Thyroid gland (tissue), 4 donors: Measurements from ENCODE around the gene TNNT2. TPM values are rescaled to one million over a fixed set of nuclear protein-coding genes. Genes with fewer than 3 reads are reported as not detected.

ENCODE experiments used
- DNase-seq, 2 donors: peaks; one replicate each; pipeline ENCODE4 v3.0.0-alpha.2; 2019
- H3K27ac ChIP-seq, 3 donors: fragments of 200-600 bp; sonication (generic); 1 replicate in 2 of 3; 2 replicates in 1 of 3; pipeline ENCODE4 v1.5.1; 2016 to 2019; ENCODE audit warnings: mild to moderate bottlenecking in 1 of 3, moderate library complexity in 1 of 3
- H3K27me3 ChIP-seq: fragments of 200-600 bp; sonication (generic); one replicate; pipeline ENCODE4 v1.5.1; 2019
- H3K36me3 ChIP-seq, 2 donors: fragments of 200-600 bp; sonication (generic); one replicate each; pipeline ENCODE4 v1.5.1; 2016 to 2019
- H3K4me1 ChIP-seq, 2 donors: fragments of 200-600 bp; sonication (generic); one replicate each; pipeline ENCODE4 v1.5.1; 2017 to 2019
- H3K4me3 ChIP-seq, 3 donors: fragments of 200-600 bp; sonication (generic); replicated peaks in 1 of 3; 1 replicate in 2 of 3; 2 replicates in 1 of 3; pipeline ENCODE4 v1.5.1; 2016; ENCODE audit warnings: mild to moderate bottlenecking in 1 of 3
- H3K9me3 ChIP-seq: fragments of 200-600 bp; sonication (generic); one replicate; pipeline ENCODE4 v1.5.1; 2017
- CTCF ChIP-seq, 6 experiments: fragments of 200-600 bp in 3 of 6; fragments of 450-650 bp in 3 of 6; sonication (generic) in 3 of 6; IDR thresholded peaks; one replicate each; pipeline ENCODE4 v1.5.1; 2016 to 2019; ENCODE audit warnings: antibody characterized with exemption in 6 of 6, mild to moderate bottlenecking in 2 of 6, inconsistent platforms in 1 of 6, moderate library complexity in 1 of 6
- POLR2A ChIP-seq, 2 donors: fragments of 450-650 bp; IDR thresholded peaks; one replicate each; pipeline ENCODE4 v1.6.1; 2017; ENCODE audit warnings: antibody characterized with exemption in 2 of 2, mild to moderate bottlenecking in 2 of 2, moderate library complexity in 1 of 2
- WGBS, 2 donors: methylation state at CpG; one replicate each; pipeline ENCODE4 v1.1.5; 2017; 5-methylcytosine and 5-hydroxymethylcytosine counted together
- intact Hi-C: fragments of 100-400 bp; cut with DNase I; formaldehyde crosslinking; loops from one replicate; pipeline ENCODE4 v1.15.1; 2023
- total RNA-seq, 4 donors: library from RNA; depleted of rRNA; stranded (reverse); fragments of >200 nt; gene quantifications; one replicate each; pipeline ENCODE4 v1.2.3, GENCODE V29; 2016

TNNT2 gene
- total RNA-seq, 4 donors from 2014 or later = 0.24 TPM; not detected in 3

GRCh38 chr1:201311356-201312011 lies 66.0 kb downstream of the TNNT2 start:
- Histone ChIP-seq H3K4me3 (no peak overlapping the region), H3K9me3 (no peaks in the 10 kb centered on the region), H3K36me3 (no peaks in the 10 kb centered on the region), H3K4me1 (peaks cover 7 to 48% of the 10 kb centered on the region in 2 donors), H3K27me3 (no peaks in the 10 kb centered on the region), H3K27ac (no peak overlapping the region)
- intact Hi-C loops = no loop called here
- TF ChIP-seq POLR2A (IDR thresholded peaks at IDR 0.05) = no peak
- TF ChIP-seq CTCF (IDR thresholded peaks at IDR 0.05) = no peak
- 58% methylated on average over 8 of the region's 8 CpGs for WGBS, 2 donors
- no peak for DNase-seq

- no peaks in the 10 kb centered on the region for H3K36me3 ChIP-seq
- no peak overlapping the region for H3K27ac ChIP-seq
- no peaks in the 10 kb centered on the region for H3K27me3 ChIP-seq
- H3K9me3 ChIP-seq = no peaks in the 10 kb centered on the region
- 54 to 90% methylated on average over 1 to 4 of the region's 4 CpGs for WGBS, 2 donors
- TF ChIP-seq POLR2A (IDR thresholded peaks at IDR 0.05) (no peak), CTCF (IDR thresholded peaks at IDR 0.05) (no peak)
- intact Hi-C loops = no loop called here
- no peak overlapping the region for H3K4me3 ChIP-seq
- H3K4me1 ChIP-seq = peaks cover 7 to 48% of the 10 kb centered on the region in 2 donors
- no peak for DNase-seq
Measured at GRCh38 chr1:201310986-201311355, 66.5 kb downstream of the TNNT2 start.

- no peak for TF ChIP-seq CTCF (IDR thresholded peaks at IDR 0.05)
- TF ChIP-seq POLR2A (IDR thresholded peaks at IDR 0.05) = no peak
- Histone ChIP-seq H3K4me3 (no peak overlapping the region), H3K9me3 (no peaks in the 10 kb centered on the region), H3K4me1 (peaks cover 7 to 52% of the 10 kb centered on the region in 2 donors), H3K27me3 (no peaks in the 10 kb centered on the region), H3K27ac (no peak overlapping the region), H3K36me3 (no peaks in the 10 kb centered on the region)
- WGBS, 2 donors = 73 to 76% methylated on average over 5 to 7 of the region's 7 CpGs
- intact Hi-C loops = no loop called here
- DNase-seq = no peak
Measured at GRCh38 chr1:201310251-201310985, 67.1 kb downstream of the TNNT2 start.

- TF ChIP-seq POLR2A (IDR thresholded peaks at IDR 0.05) (no peak), CTCF (IDR thresholded peaks at IDR 0.05) (peak in 3 of 6 experiments; percentile 27 to 39 (median 28))
- H3K36me3 ChIP-seq = no peaks in the 10 kb centered on the region
- DNase-seq = peak; percentile 84 to 88
- 3 to 4% methylated on average over 8 to 9 of the region's 9 CpGs for WGBS, 2 donors
- no peaks in the 10 kb centered on the region for H3K9me3 ChIP-seq
- H3K27me3 ChIP-seq = no peaks in the 10 kb centered on the region
- H3K4me1 ChIP-seq = peaks cover 7 to 55% of the 10 kb centered on the region in 2 donors
- intact Hi-C loops = no loop called here
- H3K4me3 ChIP-seq = no peak overlapping the region
- peak overlapping the region in 2 of 3 donors; percentile 31 to 45 for H3K27ac ChIP-seq
Measured at GRCh38 chr1:201309416-201309815, 68.1 kb downstream of the TNNT2 start.

Other genes starting within 250 kb of the TNNT2 start
- 100 to 1,000 TPM in 3 of 4 donors, 10 to 100 TPM in 1; 88.9 to 190 (median 133) TPM for gene TMEM9, start 223.2 kb downstream of the TNNT2 start, total RNA-seq
- 10 to 100 TPM; 16.2 to 78.6 (median 33.0) TPM for gene IGFN1, start 186.9 kb downstream of the TNNT2 start, total RNA-seq
- under 1 TPM in 3 of 4 donors, not detected in 1; 0.11 to 0.94 (median 0.54) TPM for gene PKP1, start 94.2 kb downstream of the TNNT2 start, total RNA-seq
- gene LAD1, start 21.6 kb upstream of the TNNT2 start, total RNA-seq = 1 to 10 TPM; 2.9 to 7.4 (median 5.1) TPM
- gene TNNI1, start 44.0 kb upstream of the TNNT2 start, total RNA-seq = not detected
- 10 to 100 TPM; 17.2 to 33.3 (median 21.6) TPM for gene PHLDA3, start 91.5 kb upstream of the TNNT2 start, total RNA-seq
- gene CSRP1, start 129.4 kb upstream of the TNNT2 start, total RNA-seq = 100 to 1,000 TPM; 285 to 835 (median 454) TPM
- gene NAV1, start 161.4 kb upstream of the TNNT2 start, total RNA-seq = 10 to 100 TPM; 13.3 to 29.7 (median 24.1) TPM